WTC11 (cell line): ENCODE measurements around the gene ZNF431. TPM values are rescaled to one million over a fixed set of nuclear protein-coding genes. Genes with fewer than 3 reads are reported as not detected.

ENCODE experiments used
- ATAC-seq: fragments of 200-7000 bp; cut with Tn5 transposase; 2 replicates; pipeline ENCODE4 v1.10.0; 2021; ENCODE audit warnings: mild to moderate bottlenecking, moderate library complexity
- CTCF ChIA-PET: fragments of 300-600 bp; sonication (Branson Sonifier 250); formaldehyde crosslinking; loops from one replicate; lab custom pipeline; 2021; ENCODE audit warnings: antibody characterized with exemption; lab: Charles Lee
- POLR2A ChIA-PET: fragments of 350-600 bp; sonication (Branson Sonifier 250); formaldehyde crosslinking; loops from one replicate; lab custom pipeline; 2021; ENCODE audit warnings: antibody characterized with exemption; lab: Charles Lee
- DNase-seq: peaks from one replicate; pipeline ENCODE4 v3.0.0; 2021; ENCODE audit warnings: low spot score
- H3K27ac Mint-ChIP-seq: 2 replicates; pipeline ENCODE4 v1.8.0; 2021; ENCODE audit warnings: mixed read lengths
- H3K27me3 Mint-ChIP-seq: 2 replicates; pipeline ENCODE4 v1.8.0; 2021; ENCODE audit warnings: low read depth, mild to moderate bottlenecking, moderate library complexity, mixed read lengths
- H3K36me3 Mint-ChIP-seq: 2 replicates; pipeline ENCODE4 v1.8.0; 2021; ENCODE audit warnings: mixed read lengths
- H3K4me1 Mint-ChIP-seq: 2 replicates; pipeline ENCODE4 v1.8.0; 2022; ENCODE audit warnings: mixed read lengths
- H3K4me3 Mint-ChIP-seq: 2 replicates; pipeline ENCODE4 v1.8.0; 2021; ENCODE audit warnings: mild to moderate bottlenecking, moderate library complexity, mixed read lengths
- H3K9me3 Mint-ChIP-seq: 2 replicates; pipeline ENCODE4 v1.8.0; 2021; ENCODE audit warnings: mixed read lengths
- FOXP1 ChIP-seq: sonication (generic); formaldehyde crosslinking; IDR thresholded peaks from 2 replicates; pipeline ENCODE4 v1.8.0; 2022; ENCODE audit warnings: missing genetic modification reagents, mild to moderate bottlenecking, moderate library complexity, borderline replicate concordance
- JAZF1 ChIP-seq: fragments of 250-450 bp; sonication (Bioruptor Pico); IDR thresholded peaks from 2 replicates; pipeline ENCODE4 v1.9.0; 2021; ENCODE audit warnings: moderate library complexity, mild to moderate bottlenecking, inconsistent platforms
- NFATC4 ChIP-seq: fragments of 250-450 bp; sonication (Bioruptor Pico); IDR thresholded peaks from 2 replicates; pipeline ENCODE4 v1.9.0; 2021; ENCODE audit warnings: mild to moderate bottlenecking
- OVOL2 ChIP-seq: fragments of 250-450 bp; sonication (Bioruptor Pico); IDR thresholded peaks from 2 replicates; pipeline ENCODE4 v1.9.0; 2021; ENCODE audit warnings: mild to moderate bottlenecking, borderline replicate concordance
- SMAD3 ChIP-seq: sonication (generic); formaldehyde crosslinking; IDR thresholded peaks from 2 replicates; pipeline ENCODE4 v1.8.0; 2022; ENCODE audit warnings: missing genetic modification reagents, mild to moderate bottlenecking, borderline replicate concordance
- SP1 ChIP-seq: sonication (generic); formaldehyde crosslinking; conservative IDR thresholded peaks from 2 replicates; pipeline ENCODE4 v1.8.1; 2022; ENCODE audit warnings: missing genetic modification reagents
- TCF7 ChIP-seq: sonication (generic); formaldehyde crosslinking; IDR thresholded peaks from 2 replicates; pipeline ENCODE4 v1.8.0; 2022; ENCODE audit warnings: mild to moderate bottlenecking, low read depth, missing genetic modification reagents, moderate library complexity
- TP53 ChIP-seq: sonication (generic); formaldehyde crosslinking; IDR thresholded peaks from 2 replicates; pipeline ENCODE4 v1.8.1; 2023; ENCODE audit warnings: mild to moderate bottlenecking, missing genetic modification reagents
- ZNF317 ChIP-seq: sonication (generic); formaldehyde crosslinking; IDR thresholded peaks from 2 replicates; pipeline ENCODE4 v1.8.1; 2023; ENCODE audit warnings: low read depth, mild to moderate bottlenecking, moderate library complexity, missing genetic modification reagents, borderline replicate concordance
- total RNA-seq: library from RNA; stranded (reverse); gene quantifications from 3 replicates; pipeline ENCODE4 v1.2.3, GENCODE V29; 2021
- TF ChIP-seq, protein P1 (sequence below): sonication (generic); formaldehyde crosslinking; IDR thresholded peaks from 2 replicates; pipeline ENCODE4 v1.8.1; 2022; ENCODE audit warnings: low read depth, missing genetic modification reagents, borderline replicate concordance
- TF ChIP-seq, protein P2 (sequence below): sonication (generic); formaldehyde crosslinking; IDR thresholded peaks from 2 replicates; pipeline ENCODE4 v1.8.0; 2023; ENCODE audit warnings: missing genetic modification reagents
- TF ChIP-seq, protein P3 (sequence below): sonication (generic); formaldehyde crosslinking; IDR thresholded peaks from 2 replicates; pipeline ENCODE4 v1.8.0; 2022; ENCODE audit warnings: mild to moderate bottlenecking, missing genetic modification reagents
- TF ChIP-seq, protein P4 (sequence below): sonication (generic); formaldehyde crosslinking; IDR thresholded peaks from 2 replicates; pipeline ENCODE4 v1.8.1; 2023; ENCODE audit warnings: mild to moderate bottlenecking, missing genetic modification reagents
- TF ChIP-seq, protein P5 (sequence below): sonication (generic); formaldehyde crosslinking; IDR thresholded peaks from 2 replicates; pipeline ENCODE4 v1.8.1; 2022; ENCODE audit warnings: mild to moderate bottlenecking, moderate library complexity, missing genetic modification reagents
- TF ChIP-seq, protein P6 (sequence below): sonication (generic); formaldehyde crosslinking; IDR thresholded peaks from 2 replicates; pipeline ENCODE4 v1.8.1; 2022; ENCODE audit warnings: low read depth, mild to moderate bottlenecking, moderate library complexity, missing genetic modification reagents, borderline replicate concordance
- TF ChIP-seq, protein P7 (sequence below): sonication (generic); formaldehyde crosslinking; IDR thresholded peaks from 2 replicates; pipeline ENCODE4 v1.8.1; 2023; ENCODE audit warnings: mild to moderate bottlenecking, missing genetic modification reagents, borderline replicate concordance
- TF ChIP-seq, protein P8 (sequence below): fragments of 250-450 bp; sonication (Bioruptor Pico); IDR thresholded peaks from 2 replicates; pipeline ENCODE4 v1.9.0; 2021; ENCODE audit warnings: mild to moderate bottlenecking, borderline replicate concordance
- TF ChIP-seq, protein P9 (sequence below): sonication (generic); formaldehyde crosslinking; IDR thresholded peaks from 2 replicates; pipeline ENCODE4 v1.8.1; 2023; ENCODE audit warnings: mild to moderate bottlenecking, missing genetic modification reagents, moderate library complexity

The ZNF431 gene
- total RNA-seq, 1 experiment from 2014 or later = 42.1 TPM

DNA sequence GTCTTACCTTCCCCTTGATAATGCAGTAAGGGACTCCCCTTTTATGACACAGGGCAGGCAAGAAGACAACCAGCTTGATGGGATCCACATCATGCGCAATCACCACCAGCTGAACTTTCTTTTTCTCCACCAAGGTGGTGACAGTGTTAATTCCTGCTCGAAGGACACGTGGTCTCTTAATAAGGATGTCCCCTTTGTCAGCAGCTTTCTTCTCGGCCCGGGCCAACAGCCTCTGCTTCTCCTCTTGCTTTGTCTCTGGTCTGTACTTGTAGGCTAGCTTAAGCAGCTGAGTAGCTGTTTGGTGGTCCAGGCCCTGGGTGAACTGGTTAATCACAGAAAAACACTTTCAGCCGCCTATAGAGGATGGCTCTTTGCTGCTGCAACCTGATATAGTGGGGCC lies 8.0 kb downstream of the ZNF431 start (continued):
- TF ChIP-seq NFATC4 (CRISPR knock-in tag) (no peak), OVOL2 (no peak), TCF7 (CRISPR knock-in tag) (no peak), ZNF317 (no peak), TP53 (CRISPR knock-in tag) (no peak), SP1 (CRISPR knock-in tag) (no peak)
- TF ChIP-seq, protein P1, sequence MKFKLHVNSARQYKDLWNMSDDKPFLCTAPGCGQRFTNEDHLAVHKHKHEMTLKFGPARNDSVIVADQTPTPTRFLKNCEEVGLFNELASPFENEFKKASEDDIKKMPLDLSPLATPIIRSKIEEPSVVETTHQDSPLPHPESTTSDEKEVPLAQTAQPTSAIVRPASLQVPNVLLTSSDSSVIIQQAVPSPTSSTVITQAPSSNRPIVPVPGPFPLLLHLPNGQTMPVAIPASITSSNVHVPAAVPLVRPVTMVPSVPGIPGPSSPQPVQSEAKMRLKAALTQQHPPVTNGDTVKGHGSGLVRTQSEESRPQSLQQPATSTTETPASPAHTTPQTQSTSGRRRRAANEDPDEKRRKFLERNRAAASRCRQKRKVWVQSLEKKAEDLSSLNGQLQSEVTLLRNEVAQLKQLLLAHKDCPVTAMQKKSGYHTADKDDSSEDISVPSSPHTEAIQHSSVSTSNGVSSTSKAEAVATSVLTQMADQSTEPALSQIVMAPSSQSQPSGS (CRISPR knock-in tag) = no peak
- TF ChIP-seq, protein P2, sequence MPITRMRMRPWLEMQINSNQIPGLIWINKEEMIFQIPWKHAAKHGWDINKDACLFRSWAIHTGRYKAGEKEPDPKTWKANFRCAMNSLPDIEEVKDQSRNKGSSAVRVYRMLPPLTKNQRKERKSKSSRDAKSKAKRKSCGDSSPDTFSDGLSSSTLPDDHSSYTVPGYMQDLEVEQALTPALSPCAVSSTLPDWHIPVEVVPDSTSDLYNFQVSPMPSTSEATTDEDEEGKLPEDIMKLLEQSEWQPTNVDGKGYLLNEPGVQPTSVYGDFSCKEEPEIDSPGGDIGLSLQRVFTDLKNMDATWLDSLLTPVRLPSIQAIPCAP = no peak
- TF ChIP-seq, protein P3, sequence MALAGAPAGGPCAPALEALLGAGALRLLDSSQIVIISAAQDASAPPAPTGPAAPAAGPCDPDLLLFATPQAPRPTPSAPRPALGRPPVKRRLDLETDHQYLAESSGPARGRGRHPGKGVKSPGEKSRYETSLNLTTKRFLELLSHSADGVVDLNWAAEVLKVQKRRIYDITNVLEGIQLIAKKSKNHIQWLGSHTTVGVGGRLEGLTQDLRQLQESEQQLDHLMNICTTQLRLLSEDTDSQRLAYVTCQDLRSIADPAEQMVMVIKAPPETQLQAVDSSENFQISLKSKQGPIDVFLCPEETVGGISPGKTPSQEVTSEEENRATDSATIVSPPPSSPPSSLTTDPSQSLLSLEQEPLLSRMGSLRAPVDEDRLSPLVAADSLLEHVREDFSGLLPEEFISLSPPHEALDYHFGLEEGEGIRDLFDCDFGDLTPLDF (CRISPR knock-in tag) = no peak
- TF ChIP-seq, protein P4, sequence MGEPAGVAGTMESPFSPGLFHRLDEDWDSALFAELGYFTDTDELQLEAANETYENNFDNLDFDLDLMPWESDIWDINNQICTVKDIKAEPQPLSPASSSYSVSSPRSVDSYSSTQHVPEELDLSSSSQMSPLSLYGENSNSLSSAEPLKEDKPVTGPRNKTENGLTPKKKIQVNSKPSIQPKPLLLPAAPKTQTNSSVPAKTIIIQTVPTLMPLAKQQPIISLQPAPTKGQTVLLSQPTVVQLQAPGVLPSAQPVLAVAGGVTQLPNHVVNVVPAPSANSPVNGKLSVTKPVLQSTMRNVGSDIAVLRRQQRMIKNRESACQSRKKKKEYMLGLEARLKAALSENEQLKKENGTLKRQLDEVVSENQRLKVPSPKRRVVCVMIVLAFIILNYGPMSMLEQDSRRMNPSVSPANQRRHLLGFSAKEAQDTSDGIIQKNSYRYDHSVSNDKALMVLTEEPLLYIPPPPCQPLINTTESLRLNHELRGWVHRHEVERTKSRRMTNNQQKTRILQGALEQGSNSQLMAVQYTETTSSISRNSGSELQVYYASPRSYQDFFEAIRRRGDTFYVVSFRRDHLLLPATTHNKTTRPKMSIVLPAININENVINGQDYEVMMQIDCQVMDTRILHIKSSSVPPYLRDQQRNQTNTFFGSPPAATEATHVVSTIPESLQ (CRISPR knock-in tag) = no peak
- TF ChIP-seq, protein P5, sequence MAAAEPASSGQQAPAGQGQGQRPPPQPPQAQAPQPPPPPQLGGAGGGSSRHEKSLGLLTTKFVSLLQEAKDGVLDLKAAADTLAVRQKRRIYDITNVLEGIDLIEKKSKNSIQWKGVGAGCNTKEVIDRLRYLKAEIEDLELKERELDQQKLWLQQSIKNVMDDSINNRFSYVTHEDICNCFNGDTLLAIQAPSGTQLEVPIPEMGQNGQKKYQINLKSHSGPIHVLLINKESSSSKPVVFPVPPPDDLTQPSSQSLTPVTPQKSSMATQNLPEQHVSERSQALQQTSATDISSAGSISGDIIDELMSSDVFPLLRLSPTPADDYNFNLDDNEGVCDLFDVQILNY = no peak
- TF ChIP-seq, protein P6, sequence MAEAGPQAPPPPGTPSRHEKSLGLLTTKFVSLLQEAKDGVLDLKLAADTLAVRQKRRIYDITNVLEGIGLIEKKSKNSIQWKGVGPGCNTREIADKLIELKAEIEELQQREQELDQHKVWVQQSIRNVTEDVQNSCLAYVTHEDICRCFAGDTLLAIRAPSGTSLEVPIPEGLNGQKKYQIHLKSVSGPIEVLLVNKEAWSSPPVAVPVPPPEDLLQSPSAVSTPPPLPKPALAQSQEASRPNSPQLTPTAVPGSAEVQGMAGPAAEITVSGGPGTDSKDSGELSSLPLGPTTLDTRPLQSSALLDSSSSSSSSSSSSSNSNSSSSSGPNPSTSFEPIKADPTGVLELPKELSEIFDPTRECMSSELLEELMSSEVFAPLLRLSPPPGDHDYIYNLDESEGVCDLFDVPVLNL (CRISPR knock-in tag) = no peak
- TF ChIP-seq, protein P7, sequence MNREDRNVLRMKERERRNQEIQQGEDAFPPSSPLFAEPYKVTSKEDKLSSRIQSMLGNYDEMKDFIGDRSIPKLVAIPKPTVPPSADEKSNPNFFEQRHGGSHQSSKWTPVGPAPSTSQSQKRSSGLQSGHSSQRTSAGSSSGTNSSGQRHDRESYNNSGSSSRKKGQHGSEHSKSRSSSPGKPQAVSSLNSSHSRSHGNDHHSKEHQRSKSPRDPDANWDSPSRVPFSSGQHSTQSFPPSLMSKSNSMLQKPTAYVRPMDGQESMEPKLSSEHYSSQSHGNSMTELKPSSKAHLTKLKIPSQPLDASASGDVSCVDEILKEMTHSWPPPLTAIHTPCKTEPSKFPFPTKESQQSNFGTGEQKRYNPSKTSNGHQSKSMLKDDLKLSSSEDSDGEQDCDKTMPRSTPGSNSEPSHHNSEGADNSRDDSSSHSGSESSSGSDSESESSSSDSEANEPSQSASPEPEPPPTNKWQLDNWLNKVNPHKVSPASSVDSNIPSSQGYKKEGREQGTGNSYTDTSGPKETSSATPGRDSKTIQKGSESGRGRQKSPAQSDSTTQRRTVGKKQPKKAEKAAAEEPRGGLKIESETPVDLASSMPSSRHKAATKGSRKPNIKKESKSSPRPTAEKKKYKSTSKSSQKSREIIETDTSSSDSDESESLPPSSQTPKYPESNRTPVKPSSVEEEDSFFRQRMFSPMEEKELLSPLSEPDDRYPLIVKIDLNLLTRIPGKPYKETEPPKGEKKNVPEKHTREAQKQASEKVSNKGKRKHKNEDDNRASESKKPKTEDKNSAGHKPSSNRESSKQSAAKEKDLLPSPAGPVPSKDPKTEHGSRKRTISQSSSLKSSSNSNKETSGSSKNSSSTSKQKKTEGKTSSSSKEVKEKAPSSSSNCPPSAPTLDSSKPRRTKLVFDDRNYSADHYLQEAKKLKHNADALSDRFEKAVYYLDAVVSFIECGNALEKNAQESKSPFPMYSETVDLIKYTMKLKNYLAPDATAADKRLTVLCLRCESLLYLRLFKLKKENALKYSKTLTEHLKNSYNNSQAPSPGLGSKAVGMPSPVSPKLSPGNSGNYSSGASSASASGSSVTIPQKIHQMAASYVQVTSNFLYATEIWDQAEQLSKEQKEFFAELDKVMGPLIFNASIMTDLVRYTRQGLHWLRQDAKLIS = no peak

DNA sequence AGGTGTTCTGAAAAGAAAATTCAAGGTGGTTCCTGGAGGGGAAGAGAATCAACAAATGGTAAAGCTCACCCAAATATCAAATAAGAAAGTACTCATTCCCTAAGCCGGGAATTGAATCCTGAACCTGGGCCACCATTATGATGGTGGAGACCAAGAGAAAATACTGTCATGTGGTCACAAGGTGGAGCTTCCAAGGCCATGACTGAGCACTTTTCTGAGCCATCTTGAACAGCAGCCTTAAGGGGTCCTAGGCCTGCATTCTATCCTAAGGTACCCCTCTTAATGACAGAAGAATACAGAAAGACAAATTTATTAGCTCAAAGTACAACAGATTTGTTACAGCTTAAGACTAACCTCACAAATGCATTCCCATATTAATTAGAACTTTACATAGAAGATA lies 9.6 kb downstream of the ZNF431 start:
- ATAC-seq = no peak
- Mint-ChIP-seq H3K27me3 (no peaks in the 10 kb centered on the region), H3K4me1 (0 out of 2 replicates have a peak, but pooled peaks cover 8% of the 10 kb centered on the region), H3K4me3 (no peak overlapping the region), H3K36me3 (peaks cover 95% of the 10 kb centered on the region), H3K27ac (no peak overlapping the region), H3K9me3 (peaks cover 32% of the 10 kb centered on the region)
- no peak for DNase-seq
- CTCF ChIA-PET = no interaction called here
- POLR2A ChIA-PET = interaction anchor here (0.7 kb wide), 1 partner anchor 62 kb away, joined by 6 read pairs; no protein-coding TSS in a partner anchor
- TF ChIP-seq, protein P8, sequence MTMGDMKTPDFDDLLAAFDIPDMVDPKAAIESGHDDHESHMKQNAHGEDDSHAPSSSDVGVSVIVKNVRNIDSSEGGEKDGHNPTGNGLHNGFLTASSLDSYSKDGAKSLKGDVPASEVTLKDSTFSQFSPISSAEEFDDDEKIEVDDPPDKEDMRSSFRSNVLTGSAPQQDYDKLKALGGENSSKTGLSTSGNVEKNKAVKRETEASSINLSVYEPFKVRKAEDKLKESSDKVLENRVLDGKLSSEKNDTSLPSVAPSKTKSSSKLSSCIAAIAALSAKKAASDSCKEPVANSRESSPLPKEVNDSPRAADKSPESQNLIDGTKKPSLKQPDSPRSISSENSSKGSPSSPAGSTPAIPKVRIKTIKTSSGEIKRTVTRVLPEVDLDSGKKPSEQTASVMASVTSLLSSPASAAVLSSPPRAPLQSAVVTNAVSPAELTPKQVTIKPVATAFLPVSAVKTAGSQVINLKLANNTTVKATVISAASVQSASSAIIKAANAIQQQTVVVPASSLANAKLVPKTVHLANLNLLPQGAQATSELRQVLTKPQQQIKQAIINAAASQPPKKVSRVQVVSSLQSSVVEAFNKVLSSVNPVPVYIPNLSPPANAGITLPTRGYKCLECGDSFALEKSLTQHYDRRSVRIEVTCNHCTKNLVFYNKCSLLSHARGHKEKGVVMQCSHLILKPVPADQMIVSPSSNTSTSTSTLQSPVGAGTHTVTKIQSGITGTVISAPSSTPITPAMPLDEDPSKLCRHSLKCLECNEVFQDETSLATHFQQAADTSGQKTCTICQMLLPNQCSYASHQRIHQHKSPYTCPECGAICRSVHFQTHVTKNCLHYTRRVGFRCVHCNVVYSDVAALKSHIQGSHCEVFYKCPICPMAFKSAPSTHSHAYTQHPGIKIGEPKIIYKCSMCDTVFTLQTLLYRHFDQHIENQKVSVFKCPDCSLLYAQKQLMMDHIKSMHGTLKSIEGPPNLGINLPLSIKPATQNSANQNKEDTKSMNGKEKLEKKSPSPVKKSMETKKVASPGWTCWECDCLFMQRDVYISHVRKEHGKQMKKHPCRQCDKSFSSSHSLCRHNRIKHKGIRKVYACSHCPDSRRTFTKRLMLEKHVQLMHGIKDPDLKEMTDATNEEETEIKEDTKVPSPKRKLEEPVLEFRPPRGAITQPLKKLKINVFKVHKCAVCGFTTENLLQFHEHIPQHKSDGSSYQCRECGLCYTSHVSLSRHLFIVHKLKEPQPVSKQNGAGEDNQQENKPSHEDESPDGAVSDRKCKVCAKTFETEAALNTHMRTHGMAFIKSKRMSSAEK (CRISPR knock-in tag) = no peak
- TF ChIP-seq, protein P6 (CRISPR knock-in tag) = no peak
- TF ChIP-seq SMAD3 (CRISPR knock-in tag) = no peak
- TF ChIP-seq FOXP1 (CRISPR knock-in tag) = no peak
- TF ChIP-seq, protein P9, sequence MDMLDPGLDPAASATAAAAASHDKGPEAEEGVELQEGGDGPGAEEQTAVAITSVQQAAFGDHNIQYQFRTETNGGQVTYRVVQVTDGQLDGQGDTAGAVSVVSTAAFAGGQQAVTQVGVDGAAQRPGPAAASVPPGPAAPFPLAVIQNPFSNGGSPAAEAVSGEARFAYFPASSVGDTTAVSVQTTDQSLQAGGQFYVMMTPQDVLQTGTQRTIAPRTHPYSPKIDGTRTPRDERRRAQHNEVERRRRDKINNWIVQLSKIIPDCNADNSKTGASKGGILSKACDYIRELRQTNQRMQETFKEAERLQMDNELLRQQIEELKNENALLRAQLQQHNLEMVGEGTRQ (CRISPR knock-in tag) = no peak
- no peak for TF ChIP-seq JAZF1 (CRISPR knock-in tag)
